GM12874 (cell line): ENCODE measurements around the gene ATG7.

ENCODE experiments used
- TF ChIP-seq, protein P1 (sequence below): IDR thresholded peaks from 2 replicates; pipeline ENCODE4 v1.5.1; 2011; ENCODE audit warnings: low read depth, mild to moderate bottlenecking, control low read depth, low read length, moderate library complexity; ENCODE audit not compliant: insufficient read depth

The ATG7 gene

DNA sequence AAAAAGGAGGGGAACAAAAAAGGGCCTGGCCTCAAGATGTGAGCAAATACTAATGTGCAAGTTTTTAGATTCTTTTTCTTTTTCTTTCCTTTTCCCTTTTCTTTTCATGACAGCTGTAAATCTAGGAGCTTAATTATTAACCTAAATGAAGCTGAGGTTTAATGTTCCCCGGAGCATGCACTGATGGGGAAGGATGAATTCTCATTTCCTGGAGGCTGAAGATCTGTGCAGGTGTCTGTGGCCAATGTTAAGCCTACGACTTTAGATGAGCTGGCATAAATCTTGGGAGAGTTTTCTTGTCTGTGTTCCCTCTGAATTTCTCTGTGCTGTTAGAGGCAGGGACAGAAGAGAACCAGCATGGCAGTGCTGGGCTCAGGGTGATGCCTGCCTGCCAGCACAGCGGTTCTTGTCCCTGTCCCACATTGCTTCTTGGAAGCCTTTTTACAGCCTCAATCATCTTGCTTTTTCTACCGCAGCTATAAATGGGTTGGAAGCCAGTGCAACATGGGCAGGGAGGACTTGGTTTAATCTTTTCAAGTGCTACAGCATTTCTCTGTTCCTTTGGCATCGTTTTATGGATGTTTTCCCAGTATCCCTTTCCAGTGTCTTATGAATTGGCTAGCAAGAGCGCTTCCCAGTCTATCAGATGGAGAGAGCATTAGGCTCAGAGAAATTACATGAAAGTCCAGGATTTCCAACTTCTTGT lies 119.1 kb downstream of the ATG7 start:
- TF ChIP-seq, protein P1, sequence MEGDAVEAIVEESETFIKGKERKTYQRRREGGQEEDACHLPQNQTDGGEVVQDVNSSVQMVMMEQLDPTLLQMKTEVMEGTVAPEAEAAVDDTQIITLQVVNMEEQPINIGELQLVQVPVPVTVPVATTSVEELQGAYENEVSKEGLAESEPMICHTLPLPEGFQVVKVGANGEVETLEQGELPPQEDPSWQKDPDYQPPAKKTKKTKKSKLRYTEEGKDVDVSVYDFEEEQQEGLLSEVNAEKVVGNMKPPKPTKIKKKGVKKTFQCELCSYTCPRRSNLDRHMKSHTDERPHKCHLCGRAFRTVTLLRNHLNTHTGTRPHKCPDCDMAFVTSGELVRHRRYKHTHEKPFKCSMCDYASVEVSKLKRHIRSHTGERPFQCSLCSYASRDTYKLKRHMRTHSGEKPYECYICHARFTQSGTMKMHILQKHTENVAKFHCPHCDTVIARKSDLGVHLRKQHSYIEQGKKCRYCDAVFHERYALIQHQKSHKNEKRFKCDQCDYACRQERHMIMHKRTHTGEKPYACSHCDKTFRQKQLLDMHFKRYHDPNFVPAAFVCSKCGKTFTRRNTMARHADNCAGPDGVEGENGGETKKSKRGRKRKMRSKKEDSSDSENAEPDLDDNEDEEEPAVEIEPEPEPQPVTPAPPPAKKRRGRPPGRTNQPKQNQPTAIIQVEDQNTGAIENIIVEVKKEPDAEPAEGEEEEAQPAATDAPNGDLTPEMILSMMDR, result no peak

DNA sequence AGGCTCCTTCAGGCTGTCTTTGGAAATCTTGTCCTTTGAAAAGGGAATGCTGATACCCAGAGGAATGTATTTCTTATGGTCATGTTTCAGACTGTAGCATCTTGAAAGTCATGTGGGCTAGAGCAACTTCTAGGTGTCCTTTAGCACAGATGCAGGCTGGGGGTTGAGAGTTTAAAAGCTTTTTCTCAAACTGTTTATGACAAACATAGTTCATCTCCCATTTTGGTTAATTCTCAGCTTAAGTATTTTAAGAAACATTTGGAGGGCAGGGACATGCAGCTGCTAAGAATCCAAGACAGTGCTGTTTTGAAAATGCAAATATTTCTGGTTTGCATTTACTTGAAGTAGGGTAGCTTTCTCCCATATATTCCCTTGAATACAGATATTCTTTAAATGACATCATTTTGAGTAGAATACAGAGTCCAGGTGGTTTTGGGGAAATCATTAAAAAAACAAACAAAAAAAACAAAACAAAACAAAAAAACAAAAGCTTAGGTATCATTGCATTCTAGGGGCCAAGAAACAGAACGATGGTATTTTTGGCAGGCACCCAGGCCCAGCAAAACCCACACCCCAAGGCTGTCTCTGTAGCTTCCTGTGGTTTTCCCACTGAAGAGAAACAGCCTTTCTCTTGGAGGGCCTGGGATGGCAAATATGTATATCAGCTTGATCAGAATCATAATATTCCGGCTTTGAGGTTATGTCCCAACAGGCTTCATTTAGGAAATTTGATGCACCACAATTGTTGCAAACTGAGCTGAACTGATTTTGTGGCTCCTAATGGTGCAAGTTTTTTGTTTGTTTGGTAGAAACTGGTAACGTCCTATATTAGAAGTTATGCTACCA lies 120.0 kb downstream of the ATG7 start:
- TF ChIP-seq, protein P1, result no peak

DNA sequence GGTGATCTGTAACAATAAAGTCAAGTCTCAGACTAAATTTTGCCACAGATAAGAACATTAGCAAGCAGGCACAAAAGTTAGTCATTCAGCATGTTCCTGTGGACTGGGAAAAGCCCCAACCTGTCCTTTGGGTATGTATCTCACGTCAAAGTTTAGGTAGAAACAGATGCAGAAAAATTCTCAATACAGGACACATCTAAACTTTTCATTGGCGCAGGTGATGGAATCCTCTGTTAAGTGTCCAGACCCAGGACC lies 120.6 kb downstream of the ATG7 start:
- TF ChIP-seq, protein P1, result no peak

DNA sequence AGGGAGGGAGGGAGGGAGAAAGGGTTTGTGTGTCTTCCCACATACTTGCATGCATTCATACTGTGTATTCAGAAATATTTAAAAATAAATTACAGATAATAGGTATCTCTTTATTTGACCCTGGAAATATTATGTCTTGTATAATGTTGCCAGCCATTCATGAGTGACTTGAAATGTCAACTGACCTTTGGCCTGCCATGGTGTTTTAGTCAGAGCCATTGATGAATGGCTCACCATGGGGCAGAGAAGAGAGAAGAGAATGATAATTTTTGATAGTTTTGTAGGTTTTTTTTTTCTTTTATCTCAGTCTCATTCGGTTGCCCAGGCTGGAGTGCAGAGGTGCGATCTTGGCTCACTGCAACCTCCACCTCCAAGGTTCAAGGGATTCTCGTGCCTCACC lies 121.2 kb downstream of the ATG7 start:
- TF ChIP-seq, protein P1, result no peak

DNA sequence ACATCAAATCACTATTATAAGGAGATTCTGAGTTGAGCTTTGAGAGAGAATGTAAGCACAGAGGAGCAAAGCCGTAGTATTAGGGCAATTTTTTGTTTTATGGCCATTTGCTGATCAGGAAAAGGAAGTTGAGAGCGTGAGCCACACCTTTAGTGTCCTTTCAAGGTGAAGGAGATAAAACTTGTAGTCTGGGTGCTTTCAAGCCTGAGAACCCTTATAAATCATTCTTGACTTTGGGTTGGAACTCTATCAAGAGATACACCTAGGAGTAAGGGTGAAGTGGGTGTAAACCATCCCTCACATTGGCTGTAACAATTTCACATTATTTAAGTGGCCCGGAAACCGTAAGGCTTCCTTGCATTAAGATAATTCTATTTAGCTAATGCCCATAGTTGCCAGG lies 122.2 kb downstream of the ATG7 start:
- TF ChIP-seq, protein P1, result no peak

DNA sequence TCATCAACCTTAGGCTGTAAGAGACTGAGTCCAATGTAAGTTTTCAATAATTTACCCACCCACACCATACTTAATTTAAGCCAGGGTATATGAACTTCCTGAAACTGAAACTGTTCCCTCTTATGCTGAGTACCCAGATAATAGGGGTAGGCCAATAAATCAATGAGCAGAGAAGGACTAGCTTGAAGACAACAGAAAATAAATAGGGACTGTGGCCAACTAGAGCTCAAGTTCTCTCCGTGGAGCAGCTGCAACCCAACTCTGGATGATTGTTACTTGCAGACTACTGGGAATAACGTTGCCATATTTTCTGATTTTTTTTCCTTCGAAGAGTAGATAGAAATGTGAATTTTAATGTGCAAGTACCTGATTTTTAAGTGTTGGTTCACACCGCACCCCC lies 128.0 kb downstream of the ATG7 start:
- TF ChIP-seq, protein P1, result no peak

DNA sequence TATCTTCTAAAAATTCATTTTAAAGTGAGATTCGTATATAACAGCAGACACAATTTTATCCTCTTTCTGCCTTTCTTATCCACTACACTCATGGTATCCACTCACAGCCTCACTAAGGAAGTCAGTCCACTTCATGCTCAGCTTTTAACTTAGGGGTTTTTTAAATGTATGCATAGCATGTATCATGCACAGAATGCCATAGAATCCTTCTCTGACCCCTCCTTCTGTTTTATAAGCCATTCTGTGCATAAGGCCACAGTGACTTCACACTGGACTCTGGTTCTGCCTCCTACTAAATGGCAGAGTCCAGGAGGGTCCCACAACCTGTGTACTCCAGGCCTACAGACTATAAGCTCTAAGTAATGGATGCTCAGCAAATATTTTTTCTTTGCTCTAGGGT lies 129.2 kb downstream of the ATG7 start:
- TF ChIP-seq, protein P1, result no peak
